GM12874 (cell line): Measurements from ENCODE around the gene NEK4.

ENCODE experiments used
- TF ChIP-seq, protein P1 (sequence below): IDR thresholded peaks from 2 replicates; pipeline ENCODE4 v1.5.1; 2011; ENCODE audit warnings: low read depth, mild to moderate bottlenecking, control low read depth, low read length, moderate library complexity; ENCODE audit not compliant: insufficient read depth

NEK4 gene

DNA sequence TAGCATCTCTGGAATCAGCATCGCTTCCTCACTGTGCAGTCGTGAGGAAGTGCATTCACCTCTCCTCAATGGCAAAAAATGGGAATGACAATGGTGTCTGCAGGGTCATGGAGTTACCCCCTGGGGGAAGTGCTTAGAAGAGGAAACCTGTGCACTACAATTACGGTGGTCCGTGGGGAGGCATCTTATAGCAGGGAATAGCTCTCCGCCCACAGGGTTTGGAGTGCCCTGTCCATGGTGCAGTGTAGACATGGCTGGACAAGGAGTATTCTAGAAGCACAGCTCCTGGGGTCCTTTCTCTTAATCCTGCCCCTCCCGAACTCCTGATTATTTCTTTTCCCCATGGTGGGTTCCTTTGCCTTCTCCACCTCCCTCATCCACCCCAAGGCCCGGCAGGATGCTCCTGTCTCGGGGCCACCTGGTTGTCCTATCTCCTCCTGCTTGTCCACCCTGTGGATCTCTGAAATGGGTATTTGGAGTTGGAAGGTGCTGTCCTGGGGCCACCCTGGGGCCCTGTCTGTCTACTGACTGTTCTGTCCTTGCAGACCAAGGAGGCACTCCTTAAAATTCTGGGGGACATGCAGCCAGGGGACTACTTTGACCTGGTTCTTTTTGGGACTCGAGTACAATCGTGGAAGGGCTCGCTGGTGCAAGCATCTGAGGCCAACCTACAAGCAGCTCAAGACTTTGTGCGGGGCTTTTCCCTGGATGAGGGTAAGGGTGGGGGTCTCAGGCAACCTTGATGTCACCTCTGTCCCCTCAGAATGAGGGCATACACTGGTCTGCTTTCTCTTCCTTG is 11.9 kb upstream of the NEK4 start:
- TF ChIP-seq, protein P1, sequence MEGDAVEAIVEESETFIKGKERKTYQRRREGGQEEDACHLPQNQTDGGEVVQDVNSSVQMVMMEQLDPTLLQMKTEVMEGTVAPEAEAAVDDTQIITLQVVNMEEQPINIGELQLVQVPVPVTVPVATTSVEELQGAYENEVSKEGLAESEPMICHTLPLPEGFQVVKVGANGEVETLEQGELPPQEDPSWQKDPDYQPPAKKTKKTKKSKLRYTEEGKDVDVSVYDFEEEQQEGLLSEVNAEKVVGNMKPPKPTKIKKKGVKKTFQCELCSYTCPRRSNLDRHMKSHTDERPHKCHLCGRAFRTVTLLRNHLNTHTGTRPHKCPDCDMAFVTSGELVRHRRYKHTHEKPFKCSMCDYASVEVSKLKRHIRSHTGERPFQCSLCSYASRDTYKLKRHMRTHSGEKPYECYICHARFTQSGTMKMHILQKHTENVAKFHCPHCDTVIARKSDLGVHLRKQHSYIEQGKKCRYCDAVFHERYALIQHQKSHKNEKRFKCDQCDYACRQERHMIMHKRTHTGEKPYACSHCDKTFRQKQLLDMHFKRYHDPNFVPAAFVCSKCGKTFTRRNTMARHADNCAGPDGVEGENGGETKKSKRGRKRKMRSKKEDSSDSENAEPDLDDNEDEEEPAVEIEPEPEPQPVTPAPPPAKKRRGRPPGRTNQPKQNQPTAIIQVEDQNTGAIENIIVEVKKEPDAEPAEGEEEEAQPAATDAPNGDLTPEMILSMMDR: no peak

DNA sequence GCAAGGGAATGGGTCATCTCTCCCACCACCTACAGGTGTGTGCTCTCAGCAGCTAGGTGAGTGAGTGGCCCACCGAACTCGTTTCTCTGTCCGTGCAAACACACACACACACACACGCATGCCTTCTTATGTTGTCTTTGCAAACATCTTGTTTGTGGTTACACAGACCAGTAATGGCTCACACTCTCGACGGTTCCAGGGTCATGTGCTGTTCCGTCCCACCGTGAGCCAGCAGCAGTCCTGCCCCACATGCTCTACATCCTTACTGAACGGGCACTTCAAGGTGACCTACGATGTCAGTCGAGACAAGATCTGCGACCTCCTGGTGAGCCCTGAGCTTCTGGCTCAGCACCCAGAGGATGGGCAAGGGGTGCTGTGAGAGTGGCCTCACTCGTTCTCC is 11.0 kb upstream of the NEK4 start:
- TF ChIP-seq, protein P1: no peak

DNA sequence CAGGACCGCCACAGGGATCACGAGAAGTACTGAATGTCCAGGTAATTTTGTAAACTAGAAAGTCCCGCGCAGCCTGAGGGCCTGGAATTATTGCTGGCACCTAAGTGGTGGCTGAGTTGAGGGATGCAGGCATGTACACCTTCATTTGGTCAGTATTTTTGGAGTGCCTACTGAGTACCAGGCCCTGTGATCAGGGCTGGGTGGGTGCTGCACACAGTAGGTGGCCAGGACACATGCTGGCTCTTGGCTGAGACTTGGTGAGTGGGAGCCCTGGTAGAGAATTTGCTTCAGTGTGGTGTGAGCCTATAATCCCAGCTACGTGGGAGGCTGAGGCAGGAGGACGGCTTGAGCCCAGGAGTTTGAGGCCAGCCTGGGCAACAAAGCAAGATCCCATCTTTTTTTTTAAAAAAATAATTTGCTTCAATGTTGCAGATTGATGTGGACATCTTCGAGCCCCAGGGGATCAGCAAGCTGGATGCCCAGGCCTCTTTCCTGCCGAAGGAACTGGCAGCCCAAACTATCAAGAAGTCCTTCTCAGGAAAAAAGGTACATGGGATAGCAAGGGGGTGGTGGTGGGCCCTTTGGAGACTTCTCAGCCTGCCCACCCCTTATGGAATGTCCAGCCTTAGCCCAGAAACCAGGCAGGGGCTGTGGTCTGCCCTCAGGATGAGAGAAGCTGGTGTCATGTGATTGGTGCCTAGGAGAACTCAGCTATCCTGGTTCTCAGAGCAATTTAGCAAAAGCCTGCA is 9.3 kb upstream of the NEK4 start:
- TF ChIP-seq, protein P1: no peak

DNA sequence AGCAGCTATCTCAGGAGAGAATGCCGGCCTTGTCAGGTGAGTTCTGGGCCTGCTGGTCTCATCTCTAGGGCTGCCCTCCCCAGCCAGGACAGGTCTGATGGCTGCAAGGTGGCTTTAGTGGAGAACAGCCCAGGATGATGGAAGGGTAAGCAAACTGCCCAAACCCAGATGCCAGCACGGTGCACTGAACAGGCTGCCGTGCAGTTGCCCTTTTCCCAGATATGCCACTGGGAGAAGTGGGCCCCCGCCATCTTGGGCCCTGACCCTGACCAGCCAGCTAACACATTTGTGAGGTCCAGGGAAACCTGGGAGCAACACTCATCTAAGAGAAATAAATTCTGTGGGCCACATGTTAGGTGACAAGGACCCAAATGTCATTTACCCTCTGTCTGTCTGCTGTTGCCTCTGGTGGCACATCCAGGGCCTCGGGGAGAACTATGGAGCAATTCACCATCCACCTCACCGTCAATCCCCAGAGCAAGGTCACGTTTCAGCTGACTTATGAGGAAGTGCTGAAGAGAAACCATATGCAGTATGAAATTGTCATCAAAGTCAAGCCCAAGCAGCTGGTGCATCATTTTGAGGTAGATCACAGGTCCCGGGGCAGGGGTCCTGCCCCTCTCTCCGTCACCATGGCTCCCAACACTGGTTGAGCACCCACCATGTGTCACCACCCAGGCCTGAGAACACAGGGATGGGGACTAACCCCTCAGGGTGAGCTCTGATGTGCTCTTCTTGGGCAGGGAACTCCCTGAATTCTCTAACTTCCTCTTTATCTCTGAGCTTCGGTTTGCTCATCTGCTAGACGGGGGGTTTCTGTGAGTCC is 8.5 kb upstream of the NEK4 start:
- TF ChIP-seq, protein P1: no peak

DNA sequence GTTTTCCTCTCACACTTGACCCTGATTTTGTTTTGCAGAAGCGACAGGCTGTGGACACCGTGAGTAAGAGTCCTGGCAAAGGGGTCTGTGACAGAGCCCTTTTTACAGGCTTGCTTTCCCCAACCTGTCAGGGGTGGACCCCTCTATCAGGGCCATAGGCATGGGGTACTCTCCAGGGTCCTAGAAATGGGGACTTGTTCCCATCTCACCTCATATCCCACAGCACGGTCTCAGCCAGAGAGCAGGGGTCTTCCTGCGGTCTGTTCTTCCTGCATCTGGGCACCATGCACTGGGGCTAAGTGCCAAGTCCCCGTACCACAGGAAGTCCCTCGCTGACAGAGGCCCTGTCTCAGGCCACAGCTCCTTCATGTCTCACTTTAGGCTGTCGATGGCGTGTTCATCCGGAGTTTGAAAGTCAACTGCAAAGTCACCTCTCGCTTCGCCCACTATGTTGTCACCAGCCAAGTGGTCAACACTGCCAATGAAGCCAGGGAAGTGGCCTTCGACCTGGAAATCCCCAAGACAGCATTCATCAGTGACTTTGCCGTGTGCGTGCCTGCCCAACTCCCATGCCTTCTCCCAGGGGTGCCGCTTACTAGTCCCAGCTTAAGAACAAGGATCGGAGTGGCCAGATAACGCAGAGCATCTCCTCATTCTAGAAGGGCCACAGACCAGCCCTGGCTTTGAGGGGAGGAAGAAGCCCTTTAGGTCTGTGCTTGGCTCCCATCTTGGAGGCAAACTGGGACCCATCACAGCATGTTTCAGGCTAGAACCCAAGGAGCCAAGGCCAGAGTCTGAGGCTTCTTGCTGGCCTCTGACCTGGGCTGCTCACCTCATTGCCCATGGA is 7.4 kb upstream of the NEK4 start:
- TF ChIP-seq, protein P1: no peak

DNA sequence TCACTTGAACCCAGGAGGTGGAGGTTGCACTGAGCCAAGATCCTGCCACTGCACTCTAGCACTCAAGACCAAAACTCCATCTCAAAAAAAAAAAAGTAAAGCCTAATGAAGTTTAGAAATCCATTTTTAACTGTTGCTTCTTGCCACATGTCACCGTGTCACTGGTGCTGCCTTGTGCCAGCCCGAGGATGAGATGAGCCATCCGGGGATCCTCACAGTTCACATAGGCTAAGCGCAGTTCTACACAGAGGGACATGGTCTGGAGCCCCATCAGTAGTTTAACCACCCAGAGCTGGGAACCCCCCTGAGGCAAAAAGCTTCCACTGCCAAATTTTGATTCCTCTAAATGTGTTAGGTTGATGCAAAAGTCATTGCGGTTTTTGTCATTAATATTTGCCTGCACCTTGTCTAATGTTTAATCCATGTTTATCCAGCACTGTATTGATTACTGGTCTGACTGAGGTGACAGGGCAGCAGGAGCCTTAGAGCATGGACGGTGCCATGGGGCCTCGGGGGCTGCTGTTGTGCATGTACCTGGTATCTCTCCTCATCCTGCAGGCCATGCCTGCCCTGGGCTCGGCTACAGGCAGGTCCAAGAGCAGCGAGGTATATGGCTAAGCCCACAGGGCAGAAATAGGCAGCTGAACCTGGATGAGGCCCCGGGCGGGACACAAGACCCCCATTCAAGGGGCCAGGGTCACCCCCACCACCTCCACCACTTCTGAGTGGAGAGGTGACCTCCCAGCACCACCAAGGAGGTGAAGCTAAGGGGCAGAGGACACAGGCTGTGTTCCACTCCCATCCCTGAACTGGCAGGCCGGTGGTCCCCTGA is 6.6 kb upstream of the NEK4 start, which contains the start of gene ITIH1:
TSS of gene ITIH1 (plus strand) at position 473 of the 832 bp plus-strand sequence. CDS start at position 490, 17 bp downstream.
- TF ChIP-seq, protein P1: no peak
